Measurements from ENCODE around the gene NDUFA12. TPM values are rescaled to one million over a fixed set of nuclear protein-coding genes. Genes with fewer than 3 reads are reported as not detected.
A peak's percentile ranks its signal among the peaks of the same experiment; 100 is the strongest.

The NDUFA12 gene
- total RNA-seq, 1 donor from 2014 or later, result 118 TPM

DNA sequence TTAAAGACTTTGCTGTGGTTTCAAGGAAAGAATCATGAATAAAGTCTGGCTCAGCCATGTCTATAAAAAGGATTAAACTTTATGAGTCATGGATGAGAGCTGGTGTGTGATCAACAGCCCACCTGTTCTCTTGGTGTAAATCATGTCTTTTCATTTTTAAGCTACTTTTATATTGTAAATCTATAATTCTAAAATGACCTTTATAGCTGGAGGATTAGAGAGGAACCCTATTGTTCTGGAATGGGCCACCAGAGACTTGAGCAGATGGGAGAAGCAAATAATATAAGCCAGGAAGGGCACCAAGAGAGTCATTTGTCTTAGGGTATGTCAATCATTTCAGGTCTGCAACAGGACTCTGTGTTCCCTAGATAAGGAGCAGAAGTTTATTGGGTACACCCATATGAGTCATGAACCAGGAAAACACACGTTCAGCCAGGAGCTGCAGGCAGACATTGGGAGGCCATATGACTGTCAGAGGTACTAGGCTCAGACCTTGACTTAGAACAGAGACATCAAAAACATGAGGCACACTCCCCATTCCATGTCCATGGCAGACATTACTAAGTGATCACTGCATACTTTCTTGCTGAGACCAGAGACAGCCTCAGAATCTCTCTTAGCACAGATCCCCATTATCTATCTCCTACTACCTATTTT lies 49.3 kb downstream of the NDUFA12 start:
- no peak overlapping the region for H3K4me3 Mint-ChIP-seq (ENCODE audit: low read depth)
- H3K9me3 Mint-ChIP-seq, result no peaks in the 10 kb centered on the region
- H3K4me1 Mint-ChIP-seq (ENCODE audit: low read depth), result peaks cover 3% of the 10 kb centered on the region
- intact Hi-C loops (cut with micrococcal nuclease), result loop anchor here (10.0 kb wide), 1 partner anchor 69 kb away; no protein-coding TSS in a partner anchor
- no peak for DNase-seq (ENCODE audit: low spot score)
- H3K36me3 Mint-ChIP-seq (ENCODE audit: low read depth), result no peaks in the 10 kb centered on the region
- H3K27me3 Mint-ChIP-seq (ENCODE audit: low read depth), result peaks cover 36% of the 10 kb centered on the region
- H3K27ac Mint-ChIP-seq, result no peak overlapping the region

DNA sequence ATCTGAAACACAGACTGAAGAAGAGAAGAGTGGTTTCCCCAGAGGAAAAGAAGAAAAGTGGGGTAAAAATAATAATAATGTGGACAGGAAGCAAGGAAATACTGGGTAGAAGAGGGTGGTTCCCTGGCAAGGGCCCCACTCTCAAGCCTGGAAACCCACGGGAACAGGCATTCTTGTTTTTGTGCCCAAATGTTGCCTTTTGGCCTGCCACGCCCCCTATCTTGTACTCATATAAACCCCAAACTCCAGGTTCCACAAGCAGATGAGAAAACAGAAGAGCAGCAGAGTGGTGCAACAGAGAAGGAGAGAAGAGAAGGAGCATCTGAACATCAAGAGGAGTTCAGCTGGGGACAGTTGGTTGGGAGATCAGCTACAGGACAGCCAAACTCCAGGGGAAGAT lies 51.2 kb downstream of the NDUFA12 start:
- H3K9me3 Mint-ChIP-seq, result no peaks in the 10 kb centered on the region
- intact Hi-C loops (cut with micrococcal nuclease), result loop anchor here (10.0 kb wide), 1 partner anchor 68 kb away; no protein-coding TSS in a partner anchor
- H3K4me3 Mint-ChIP-seq (ENCODE audit: low read depth), result no peak overlapping the region
- no peaks in the 10 kb centered on the region for H3K36me3 Mint-ChIP-seq (ENCODE audit: low read depth)
- H3K27me3 Mint-ChIP-seq (ENCODE audit: low read depth), result peaks cover 37% of the 10 kb centered on the region
- no peak overlapping the region for H3K27ac Mint-ChIP-seq
- no peak for DNase-seq (ENCODE audit: low spot score)
- peaks cover 3% of the 10 kb centered on the region for H3K4me1 Mint-ChIP-seq (ENCODE audit: low read depth)

DNA sequence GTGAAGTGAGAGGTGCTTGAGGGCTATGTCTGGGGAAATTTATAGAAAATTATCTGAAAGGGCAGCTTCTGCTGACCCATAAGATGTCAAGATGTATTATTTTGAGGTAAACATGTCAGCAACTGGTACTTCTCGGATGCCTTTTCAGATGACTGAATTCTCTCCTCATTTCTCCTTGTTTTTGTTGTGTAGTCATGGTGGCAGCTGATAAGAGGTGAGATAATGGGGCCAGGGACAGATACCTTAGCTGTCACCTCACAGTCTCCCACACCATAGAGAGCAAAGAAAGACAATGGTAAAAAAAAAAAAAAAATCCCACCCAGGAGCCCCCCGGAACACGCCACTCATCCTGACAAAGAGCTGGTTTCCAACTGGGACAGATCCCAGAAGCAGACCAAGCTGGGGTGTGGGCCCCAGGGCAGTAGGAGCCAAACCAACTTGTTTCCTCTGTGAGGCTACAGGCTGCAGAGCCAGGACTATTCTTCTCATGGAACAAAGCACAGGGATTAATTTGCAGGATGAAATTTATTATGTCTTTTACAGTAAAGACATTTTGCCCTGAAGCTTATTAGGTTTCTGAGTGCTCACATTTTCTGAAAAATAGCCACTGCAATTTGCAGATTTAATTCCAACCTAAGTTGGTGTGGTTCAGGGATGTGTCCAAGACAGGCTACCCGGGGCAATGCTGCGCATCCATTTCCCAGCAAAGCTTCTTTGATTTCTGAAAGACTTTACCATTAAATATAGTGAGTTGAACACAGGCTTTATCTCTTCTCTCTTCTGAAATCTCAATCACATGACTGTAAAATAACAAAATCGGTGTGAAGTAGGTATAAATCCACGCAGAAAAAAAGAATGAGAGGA lies 52.2 kb downstream of the NDUFA12 start:
- peaks cover 3% of the 10 kb centered on the region for H3K4me1 Mint-ChIP-seq (ENCODE audit: low read depth)
- no peak for DNase-seq (ENCODE audit: low spot score)

DNA sequence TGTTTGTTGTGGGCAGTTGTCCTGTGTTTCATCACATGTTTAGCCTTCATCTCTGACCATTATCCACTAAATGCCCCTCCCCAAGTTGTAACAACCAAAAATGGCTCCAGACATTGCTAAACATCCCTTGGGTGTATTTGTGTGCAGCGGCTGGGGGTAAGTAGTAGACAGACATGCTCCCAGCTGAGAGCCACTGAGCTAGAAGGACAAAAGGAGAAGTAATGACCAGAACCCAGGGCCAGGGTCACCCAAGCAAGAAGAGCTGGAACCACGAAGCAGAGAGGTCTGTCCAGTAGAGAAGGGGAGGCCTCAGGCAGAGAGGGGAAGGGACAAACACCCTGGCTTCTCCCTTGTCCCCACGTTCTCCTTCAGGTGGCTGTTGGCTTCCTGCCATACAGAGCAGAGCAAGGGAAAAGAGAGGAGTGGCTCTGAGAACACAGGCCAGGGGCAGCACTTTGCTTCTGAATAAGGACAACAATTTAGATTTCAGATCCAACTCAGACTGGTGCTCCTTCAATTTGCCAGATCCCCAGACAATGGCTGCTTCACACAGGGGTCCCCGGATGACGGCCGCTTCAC lies 55.2 kb downstream of the NDUFA12 start:
- peaks cover 19% of the 10 kb centered on the region for H3K27me3 Mint-ChIP-seq (ENCODE audit: low read depth)
- intact Hi-C loops (cut with micrococcal nuclease), result loop anchor here (10.0 kb wide), 1 partner anchor 304 kb away; no protein-coding TSS in a partner anchor

More for the DNA sequence above, 52.2 kb downstream of the NDUFA12 start:
- no peaks in the 10 kb centered on the region for H3K9me3 Mint-ChIP-seq
- peaks cover 27% of the 10 kb centered on the region for H3K27me3 Mint-ChIP-seq (ENCODE audit: low read depth)
- H3K36me3 Mint-ChIP-seq (ENCODE audit: low read depth), result no peaks in the 10 kb centered on the region
- H3K4me3 Mint-ChIP-seq (ENCODE audit: low read depth), result no peak overlapping the region
- no peak overlapping the region for H3K27ac Mint-ChIP-seq
- intact Hi-C loops (cut with micrococcal nuclease), result loop anchor here (10.0 kb wide), 1 partner anchor 67 kb away; no protein-coding TSS in a partner anchor

DNA sequence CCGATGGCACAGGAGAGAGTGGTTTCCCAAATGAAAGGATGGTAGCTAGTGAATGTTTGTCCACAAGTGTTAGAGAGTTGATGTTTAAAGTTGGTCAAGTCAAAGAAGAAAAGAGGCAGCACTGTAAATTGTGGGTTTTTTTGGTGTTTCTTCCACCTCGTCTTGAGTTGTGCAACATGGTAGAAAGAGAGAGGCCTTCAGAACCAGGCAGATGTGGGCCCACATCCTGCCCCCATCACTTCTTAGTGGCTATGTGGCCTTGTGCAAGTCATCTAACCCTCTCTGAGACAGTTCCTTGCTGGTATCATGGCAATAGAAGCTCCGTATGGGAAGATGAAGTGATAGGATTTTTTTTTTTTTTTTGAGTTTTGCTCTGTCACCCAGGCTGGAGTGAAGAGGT lies 60.8 kb downstream of the NDUFA12 start:
- Mint-ChIP-seq H3K27ac (peak overlapping the region; percentile 4), H3K4me1 (ENCODE audit: low read depth) (peaks cover 31% of the 10 kb centered on the region), H3K27me3 (ENCODE audit: low read depth) (peaks cover 5% of the 10 kb centered on the region), H3K9me3 (peaks cover 19% of the 10 kb centered on the region), H3K4me3 (ENCODE audit: low read depth) (no peak overlapping the region), H3K36me3 (ENCODE audit: low read depth) (peaks cover 18% of the 10 kb centered on the region)
- no peak for DNase-seq (ENCODE audit: low spot score)
- intact Hi-C loops (cut with micrococcal nuclease), result loop anchor here (2.0 to 10.0 kb wide), 3 partner anchors 60 to 735 kb away; partner anchors contain the start of gene NDUFA12

More for the DNA sequence above, 55.2 kb downstream of the NDUFA12 start:
- Mint-ChIP-seq H3K9me3 (peaks cover 19% of the 10 kb centered on the region), H3K36me3 (ENCODE audit: low read depth) (peaks cover 12% of the 10 kb centered on the region), H3K4me3 (ENCODE audit: low read depth) (no peak overlapping the region), H3K27ac (no peak overlapping the region), H3K4me1 (ENCODE audit: low read depth) (peaks cover 11% of the 10 kb centered on the region)
- no peak for DNase-seq (ENCODE audit: low spot score)

DNA sequence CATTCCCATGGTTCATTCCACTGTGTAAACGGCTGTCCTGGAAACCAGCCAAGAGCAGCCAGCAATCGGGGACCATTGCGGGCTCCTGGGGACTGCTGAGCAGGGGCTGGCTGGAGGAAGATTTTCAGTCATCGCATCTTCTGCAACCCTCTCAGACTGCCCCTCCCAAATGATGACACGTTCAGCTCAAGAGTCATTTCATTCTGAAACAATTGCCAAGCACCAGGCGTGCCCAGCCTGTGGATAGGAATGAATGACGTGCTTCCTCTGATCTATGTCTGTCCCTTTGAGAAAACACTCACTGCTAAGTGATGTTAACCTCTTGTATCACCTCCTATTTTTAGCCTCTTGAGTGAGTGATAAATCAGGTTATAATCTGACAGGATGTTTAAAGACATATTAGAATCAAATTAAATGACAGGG lies 62.0 kb downstream of the NDUFA12 start:
- intact Hi-C loops (cut with micrococcal nuclease), result loop anchor here (5.0 to 10.0 kb wide), 2 partner anchors 297 to 734 kb away; no protein-coding TSS in a partner anchor
- H3K4me3 Mint-ChIP-seq (ENCODE audit: low read depth), result no peak overlapping the region
- H3K4me1 Mint-ChIP-seq (ENCODE audit: low read depth), result peaks cover 33% of the 10 kb centered on the region

DNA sequence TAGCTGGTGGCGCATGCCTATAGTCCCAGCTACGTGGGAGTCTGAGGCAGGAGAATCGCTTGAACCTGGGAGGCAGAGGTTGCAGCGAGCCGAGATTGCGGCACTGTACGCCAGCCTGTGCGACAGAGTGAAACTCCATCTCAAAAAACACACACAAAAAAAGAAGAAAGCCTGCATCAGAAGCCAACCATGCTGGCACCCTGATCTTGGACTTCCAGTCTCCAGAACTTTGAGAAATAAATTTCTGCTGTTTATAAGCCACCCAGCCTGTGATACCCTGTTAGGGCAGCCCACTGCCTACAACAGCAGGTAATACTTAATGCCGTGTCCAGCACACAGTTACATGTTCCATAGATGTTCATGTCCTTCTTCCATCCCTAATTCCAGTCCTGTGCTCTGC lies 62.7 kb downstream of the NDUFA12 start:
- Mint-ChIP-seq H3K27ac (no peak overlapping the region), H3K36me3 (ENCODE audit: low read depth) (peaks cover 18% of the 10 kb centered on the region), H3K9me3 (peaks cover 19% of the 10 kb centered on the region), H3K4me3 (ENCODE audit: low read depth) (no peak overlapping the region), H3K4me1 (ENCODE audit: low read depth) (peaks cover 33% of the 10 kb centered on the region), H3K27me3 (ENCODE audit: low read depth) (peaks cover 5% of the 10 kb centered on the region)
- intact Hi-C loops (cut with micrococcal nuclease), result loop anchor here (5.0 to 10.0 kb wide), 2 partner anchors 296 to 733 kb away; no protein-coding TSS in a partner anchor
- DNase-seq (ENCODE audit: low spot score), result no peak

More for the DNA sequence above, 62.0 kb downstream of the NDUFA12 start:
- peaks cover 5% of the 10 kb centered on the region for H3K27me3 Mint-ChIP-seq (ENCODE audit: low read depth)
- peak; percentile 53 for DNase-seq (ENCODE audit: low spot score)
- H3K36me3 Mint-ChIP-seq (ENCODE audit: low read depth), result peaks cover 18% of the 10 kb centered on the region
- H3K9me3 Mint-ChIP-seq, result peaks cover 19% of the 10 kb centered on the region
- H3K27ac Mint-ChIP-seq, result peak overlapping the region; percentile 47

DNA sequence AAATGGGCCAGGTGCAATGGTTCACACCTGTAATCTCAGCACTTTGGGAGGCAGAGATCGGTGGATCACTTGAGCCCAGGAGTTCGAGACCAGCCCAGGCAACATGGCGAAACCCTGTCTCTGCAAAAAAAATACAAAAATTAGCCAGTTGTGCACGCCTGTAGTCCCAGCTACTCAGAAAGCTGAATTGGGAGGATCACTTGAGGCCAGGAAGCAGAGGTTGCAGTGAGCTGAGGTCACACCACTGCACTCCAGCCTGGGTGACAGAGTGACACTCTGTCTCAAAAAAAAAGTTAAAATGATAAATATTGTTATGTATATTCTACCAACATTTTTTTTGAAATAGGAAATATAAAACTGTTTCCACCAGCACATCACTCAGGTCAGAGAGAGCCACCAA lies 64.9 kb downstream of the NDUFA12 start:
- H3K9me3 Mint-ChIP-seq, result peaks cover 3% of the 10 kb centered on the region
- H3K27ac Mint-ChIP-seq, result no peak overlapping the region
- peaks cover 7% of the 10 kb centered on the region for H3K36me3 Mint-ChIP-seq (ENCODE audit: low read depth)
- intact Hi-C loops (cut with micrococcal nuclease), result no loop called here
- no peak for DNase-seq (ENCODE audit: low spot score)
- peaks cover 26% of the 10 kb centered on the region for H3K4me1 Mint-ChIP-seq (ENCODE audit: low read depth)
- no peaks in the 10 kb centered on the region for H3K27me3 Mint-ChIP-seq (ENCODE audit: low read depth)
- no peak overlapping the region for H3K4me3 Mint-ChIP-seq (ENCODE audit: low read depth)

DNA sequence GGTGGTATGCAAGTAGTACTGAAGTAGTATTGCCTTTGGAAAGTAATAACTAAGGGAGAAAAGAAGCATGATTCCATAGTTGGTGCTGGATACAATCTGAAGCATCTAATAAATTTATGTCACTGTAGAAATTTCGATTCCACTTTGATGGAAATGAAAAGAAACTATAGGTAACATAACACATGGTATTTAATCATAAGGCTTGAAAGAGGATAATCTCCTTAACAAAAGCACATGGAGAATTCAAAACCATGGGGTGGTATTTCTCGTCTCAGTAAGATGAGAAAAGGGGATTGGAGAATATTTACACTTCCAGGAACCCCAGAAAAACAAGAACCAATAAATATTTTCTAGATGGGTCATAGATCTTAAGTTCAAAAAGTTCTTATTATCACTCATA lies 72.7 kb downstream of the NDUFA12 start:
- intact Hi-C loops (cut with micrococcal nuclease), result no loop called here
- Mint-ChIP-seq H3K9me3 (no peaks in the 10 kb centered on the region), H3K27ac (no peak overlapping the region), H3K4me3 (ENCODE audit: low read depth) (no peak overlapping the region), H3K27me3 (ENCODE audit: low read depth) (peaks cover 6% of the 10 kb centered on the region), H3K4me1 (ENCODE audit: low read depth) (no peaks in the 10 kb centered on the region), H3K36me3 (ENCODE audit: low read depth) (no peaks in the 10 kb centered on the region)
- DNase-seq (ENCODE audit: low spot score), result no peak

DNA sequence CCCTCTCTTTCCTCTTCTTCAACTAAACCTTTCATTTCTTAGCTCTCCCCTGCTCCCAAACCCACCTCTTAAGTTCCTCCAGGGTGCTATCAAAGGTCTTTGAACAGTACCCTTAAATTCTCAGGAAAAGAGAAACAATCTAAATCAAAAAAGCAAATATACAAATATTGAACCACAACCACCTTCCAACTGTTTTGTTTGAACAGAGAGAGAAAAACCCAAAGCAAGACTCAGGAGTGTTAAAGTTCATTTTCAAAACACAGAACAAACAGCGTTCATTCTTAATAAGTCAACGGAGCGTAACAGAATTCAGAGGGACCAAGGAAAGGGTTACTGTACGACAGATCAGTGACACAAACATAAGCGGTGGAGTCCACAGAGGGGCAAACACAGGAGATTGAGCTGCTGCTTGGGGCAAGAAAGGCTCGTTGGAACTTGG lies 73.3 kb downstream of the NDUFA12 start:
- no peaks in the 10 kb centered on the region for H3K9me3 Mint-ChIP-seq
- H3K36me3 Mint-ChIP-seq (ENCODE audit: low read depth), result no peaks in the 10 kb centered on the region
- intact Hi-C loops (cut with micrococcal nuclease), result no loop called here
- no peak for DNase-seq (ENCODE audit: low spot score)
- H3K4me1 Mint-ChIP-seq (ENCODE audit: low read depth), result no peaks in the 10 kb centered on the region
- peaks cover 6% of the 10 kb centered on the region for H3K27me3 Mint-ChIP-seq (ENCODE audit: low read depth)
- H3K27ac Mint-ChIP-seq, result no peak overlapping the region
- no peak overlapping the region for H3K4me3 Mint-ChIP-seq (ENCODE audit: low read depth)

DNA sequence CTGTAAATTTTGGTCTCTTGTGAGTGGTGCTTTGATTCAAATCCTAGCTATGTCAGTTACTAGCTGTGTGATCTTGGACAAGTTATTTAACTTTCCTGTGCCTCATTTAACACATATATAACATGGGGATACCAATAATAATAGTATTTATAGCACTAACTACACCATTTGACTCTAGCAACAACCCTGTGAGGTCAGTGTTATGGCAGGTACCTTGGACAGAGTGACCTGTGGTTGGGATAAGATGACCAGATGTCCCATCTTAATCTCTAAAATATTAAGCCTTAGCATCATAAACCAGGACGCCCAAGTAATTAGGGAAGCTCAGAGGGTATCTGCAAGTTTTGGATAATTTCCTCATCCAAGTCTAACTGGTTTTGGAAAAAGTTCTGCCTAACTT lies 73.7 kb downstream of the NDUFA12 start:
- intact Hi-C loops (cut with micrococcal nuclease), result no loop called here
- no peak for DNase-seq (ENCODE audit: low spot score)
- H3K27me3 Mint-ChIP-seq (ENCODE audit: low read depth), result peaks cover 6% of the 10 kb centered on the region
- H3K36me3 Mint-ChIP-seq (ENCODE audit: low read depth), result no peaks in the 10 kb centered on the region
- no peaks in the 10 kb centered on the region for H3K9me3 Mint-ChIP-seq
- H3K27ac Mint-ChIP-seq, result no peak overlapping the region
- H3K4me1 Mint-ChIP-seq (ENCODE audit: low read depth), result no peaks in the 10 kb centered on the region
- no peak overlapping the region for H3K4me3 Mint-ChIP-seq (ENCODE audit: low read depth)

DNA sequence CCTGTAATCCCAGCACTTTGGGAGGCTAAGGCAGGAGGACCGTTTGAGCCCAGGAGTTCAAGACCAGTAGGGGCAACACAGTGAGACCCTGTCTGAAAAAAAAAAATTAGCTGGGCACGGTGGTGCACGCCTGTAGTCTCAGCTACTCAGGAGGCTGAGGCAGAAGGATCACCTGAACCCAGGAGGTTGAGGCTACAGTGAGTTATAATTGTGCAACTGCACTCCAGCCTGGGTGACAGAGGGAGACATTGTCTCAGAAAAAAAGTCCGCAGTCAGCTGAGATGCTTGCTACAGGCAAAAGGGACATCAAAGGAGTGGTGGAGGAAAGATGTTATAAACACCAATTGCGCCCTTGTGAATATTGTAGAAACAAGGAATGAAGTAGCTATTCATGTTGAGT lies 77.8 kb downstream of the NDUFA12 start:
- Mint-ChIP-seq H3K4me3 (ENCODE audit: low read depth) (no peak overlapping the region), H3K27me3 (ENCODE audit: low read depth) (peaks cover 4% of the 10 kb centered on the region), H3K36me3 (ENCODE audit: low read depth) (no peaks in the 10 kb centered on the region), H3K4me1 (ENCODE audit: low read depth) (no peaks in the 10 kb centered on the region), H3K9me3 (no peaks in the 10 kb centered on the region), H3K27ac (no peak overlapping the region)
- intact Hi-C loops (cut with micrococcal nuclease), result no loop called here
- DNase-seq (ENCODE audit: low spot score), result no peak

Measured in activated T-helper 2 cell treated with anti-CD3 and anti-CD28 coated beads, Interferon-gamma antibody, Interleukin-2, Interleukin-4, amounts not matched to agents 10 μg/mL and 5 μg/mL and 100 μg/mL, durations not matched to agents 14 hours and 24 hours and 36 hours (primary cell).